Liver (tissue), 9 donors: ENCODE results near the gene JMY. TPM values are rescaled to one million over a fixed set of nuclear protein-coding genes. Genes with fewer than 3 reads are reported as not detected.

Experiments
- DNase-seq: peaks from one replicate; pipeline ENCODE4 v3.0.0-alpha.2; 2017; ENCODE audit warnings: low spot score
- H3K27ac ChIP-seq, 2 donors: one replicate each; pipeline ENCODE4 v1.7.0; 2013; ENCODE audit warnings: inconsistent platforms in 2 of 2, low read length in 2 of 2, control low read depth in 1 of 2, low read depth in 1 of 2, mild to moderate bottlenecking in 1 of 2
- H3K27me3 ChIP-seq, 4 donors: one replicate each; pipeline versions ENCODE4 v1.6.1 to v1.7.0; 2013; ENCODE audit warnings: low read length in 3 of 4, inconsistent platforms in 1 of 4, mild to moderate bottlenecking in 1 of 4, moderate library complexity in 1 of 4; ENCODE audit not compliant: control insufficient read depth in 4 of 4, insufficient read depth in 4 of 4
- H3K36me3 ChIP-seq, 4 donors: one replicate each; pipeline versions ENCODE4 v1.6.1 to v1.7.0; 2013; ENCODE audit warnings: low read length in 3 of 4, mild to moderate bottlenecking in 3 of 4, low read depth in 1 of 4, moderate library complexity in 1 of 4; ENCODE audit not compliant: control insufficient read depth in 4 of 4, insufficient read depth in 3 of 4
- H3K4me1 ChIP-seq, 4 donors: one replicate each; pipeline versions ENCODE4 v1.6.1 to v1.7.0; 2013; ENCODE audit warnings: low read length in 3 of 4, mild to moderate bottlenecking in 3 of 4, moderate library complexity in 1 of 4; ENCODE audit not compliant: control insufficient read depth in 4 of 4, insufficient read depth in 4 of 4
- H3K4me3 ChIP-seq, 3 donors: one replicate each; pipeline versions ENCODE4 v1.6.1 to v1.7.0; 2013; ENCODE audit warnings: low read length in 3 of 3, control low read depth in 1 of 3, low read depth in 1 of 3, mild to moderate bottlenecking in 1 of 3
- H3K9ac ChIP-seq, 2 donors: one replicate each; pipeline ENCODE4 v1.7.0; 2013; ENCODE audit warnings: low read length in 2 of 2, mild to moderate bottlenecking in 2 of 2, moderate library complexity in 2 of 2, control low read depth in 1 of 2, low read depth in 1 of 2
- H3K9me3 ChIP-seq, 4 donors: one replicate each; pipeline versions ENCODE4 v1.6.1 to v1.7.0; 2013; ENCODE audit warnings: low read length in 3 of 4; ENCODE audit not compliant: control insufficient read depth in 4 of 4
- EGR1 ChIP-seq, 2 donors: IDR thresholded peaks; 2 replicates each; pipeline ENCODE4 v1.6.1; 2016 to 2018; ENCODE audit warnings: antibody characterized with exemption in 2 of 2, low read depth in 2 of 2
- FOXA1 ChIP-seq: IDR thresholded peaks from 2 replicates; pipeline ENCODE4 v1.6.1; 2016; ENCODE audit warnings: antibody characterized with exemption
- FOXA2 ChIP-seq: IDR thresholded peaks from 2 replicates; pipeline ENCODE4 v1.6.1; 2016; ENCODE audit warnings: antibody characterized with exemption
- GABPA ChIP-seq, 2 donors: IDR thresholded peaks in 1 of 2; conservative IDR thresholded peaks in 1 of 2; 2 replicates each; pipeline ENCODE4 v1.6.1; 2016; ENCODE audit warnings: antibody characterized with exemption in 2 of 2, mild to moderate bottlenecking in 1 of 2, moderate library complexity in 1 of 2
- HNF4A ChIP-seq, 2 donors: conservative IDR thresholded peaks; 2 replicates each; pipeline ENCODE4 v1.6.1; 2016; ENCODE audit warnings: antibody characterized with exemption in 2 of 2, mild to moderate bottlenecking in 2 of 2
- HNF4G ChIP-seq: IDR thresholded peaks from 2 replicates; pipeline ENCODE4 v1.6.1; 2016; ENCODE audit warnings: antibody characterized with exemption
- JUND ChIP-seq, 2 donors: IDR thresholded peaks; 2 replicates each; pipeline ENCODE4 v1.6.1; 2016; ENCODE audit warnings: antibody characterized with exemption in 2 of 2
- NR2F2 ChIP-seq: IDR thresholded peaks from 2 replicates; pipeline ENCODE4 v1.6.1; 2016; ENCODE audit warnings: antibody characterized with exemption
- RAD21 ChIP-seq, 2 donors: IDR thresholded peaks; 2 replicates each; pipeline ENCODE4 v1.6.1; 2016; ENCODE audit warnings: antibody characterized with exemption in 2 of 2, mild to moderate bottlenecking in 2 of 2
- RXRA ChIP-seq, 2 donors: IDR thresholded peaks; 2 replicates each; pipeline ENCODE4 v1.6.1; 2017 to 2018; ENCODE audit warnings: antibody characterized with exemption in 2 of 2, mild to moderate bottlenecking in 1 of 2
- SP1 ChIP-seq: IDR thresholded peaks from 2 replicates; pipeline ENCODE4 v1.6.1; 2018; ENCODE audit warnings: antibody characterized with exemption, mild to moderate bottlenecking
- TAF1 ChIP-seq: conservative IDR thresholded peaks from 2 replicates; pipeline ENCODE4 v1.6.1; 2016; ENCODE audit warnings: antibody characterized with exemption, mild to moderate bottlenecking
- YY1 ChIP-seq: IDR thresholded peaks from 2 replicates; pipeline ENCODE4 v1.6.1; 2016; ENCODE audit warnings: antibody characterized with exemption, mild to moderate bottlenecking
- polyA plus RNA-seq, 2 donors: library from polyadenylated mRNA; stranded (reverse) in 1 of 2; unstranded in 1 of 2; fragments of 200-250 nt in 1 of 2; fragments of >200 nt in 1 of 2; fragmentation: Nextera tagmentation in 1 of 2; extraction: Ambion mirVana in 1 of 2; gene quantifications; one replicate each; pipeline versions ENCODE4 v1.2.1 to v1.2.3, GENCODE V29; 2013 to 2015
- total RNA-seq, 2 donors: library from RNA; depleted of rRNA; stranded (reverse); fragments of >200 nt; gene quantifications; one replicate each; pipeline ENCODE4 v1.2.3, GENCODE V29; 2014
- TF ChIP-seq, protein P1 (sequence below): IDR thresholded peaks from 2 replicates; pipeline ENCODE4 v1.6.1; 2016; ENCODE audit warnings: antibody characterized with exemption
- TF ChIP-seq, protein P2 (sequence below): IDR thresholded peaks from 2 replicates; pipeline ENCODE4 v1.6.1; 2016; ENCODE audit warnings: antibody characterized with exemption
- TF ChIP-seq, protein P3 (sequence below): IDR thresholded peaks from 2 replicates; pipeline ENCODE4 v1.6.1; 2016; ENCODE audit warnings: antibody characterized with exemption, mild to moderate bottlenecking
- TF ChIP-seq, protein P4 (sequence below): fragments of 150-350 bp; IDR thresholded peaks from 2 replicates; pipeline ENCODE4 v1.5.1; 2017; ENCODE audit warnings: improper control_type of control experiment, low read depth, low read length; ENCODE audit not compliant: missing input control
- TF ChIP-seq, protein P5 (sequence below): IDR thresholded peaks from 2 replicates; pipeline ENCODE4 v1.6.1; 2016; ENCODE audit warnings: antibody characterized with exemption
- donor health status: healthy.
- donor health status: healthy.
- donor health status: healthy.
- donor health status: healthy.
- donor health status: healthy.

JMY gene
- total and polyA plus RNA-seq, 4 donors, result 2.4 to 9.7 (median 6.2) TPM

DNA sequence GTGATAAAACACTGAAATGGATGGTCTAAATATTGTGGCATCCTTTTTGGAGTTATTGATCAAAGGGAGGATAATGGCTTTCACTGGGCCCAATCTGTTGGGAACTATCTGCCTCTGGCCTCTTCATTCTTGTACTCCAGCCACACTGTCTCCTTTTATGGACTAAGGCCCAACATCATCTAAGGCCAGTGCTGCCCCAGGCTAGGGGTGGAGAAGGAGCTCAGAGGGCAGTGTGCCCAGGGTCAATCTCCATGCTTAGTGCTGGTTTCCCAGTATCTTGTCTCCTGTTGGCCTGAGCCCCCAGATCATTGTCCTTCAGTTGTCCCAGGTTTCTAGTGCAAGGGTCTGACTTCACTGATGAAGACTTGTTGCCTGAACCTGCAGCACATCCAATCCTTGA is 26.4 kb upstream of the JMY start:
- no peaks in the 10 kb centered on the region for H3K36me3 ChIP-seq
- H3K4me3 ChIP-seq, result no peak overlapping the region
- H3K27me3 ChIP-seq, result no peaks in the 10 kb centered on the region
- H3K9me3 ChIP-seq, result no peaks in the 10 kb centered on the region
- no peak for DNase-seq
- H3K9ac ChIP-seq, result no peak overlapping the region
- H3K27ac ChIP-seq, result no peak overlapping the region
- TF ChIP-seq HNF4A (conservative IDR thresholded peaks at IDR 0.05), result no peak
- TF ChIP-seq HNF4G, result no peak
- TF ChIP-seq GABPA (IDR thresholded peaks at IDR 0.05 in 1 of 2, conservative IDR thresholded peaks at IDR 0.05 in 1 of 2), result no peak
- TF ChIP-seq FOXA1, result no peak
- TF ChIP-seq YY1, result no peak
- TF ChIP-seq EGR1 (IDR thresholded peaks at IDR 0.05; ENCODE audit: low read depth in 2 of 2), result no peak
- TF ChIP-seq TAF1, result no peak
- TF ChIP-seq, protein P1, sequence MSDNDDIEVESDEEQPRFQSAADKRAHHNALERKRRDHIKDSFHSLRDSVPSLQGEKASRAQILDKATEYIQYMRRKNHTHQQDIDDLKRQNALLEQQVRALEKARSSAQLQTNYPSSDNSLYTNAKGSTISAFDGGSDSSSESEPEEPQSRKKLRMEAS, result no peak
- no peak for TF ChIP-seq NR2F2
- TF ChIP-seq, protein P2, sequence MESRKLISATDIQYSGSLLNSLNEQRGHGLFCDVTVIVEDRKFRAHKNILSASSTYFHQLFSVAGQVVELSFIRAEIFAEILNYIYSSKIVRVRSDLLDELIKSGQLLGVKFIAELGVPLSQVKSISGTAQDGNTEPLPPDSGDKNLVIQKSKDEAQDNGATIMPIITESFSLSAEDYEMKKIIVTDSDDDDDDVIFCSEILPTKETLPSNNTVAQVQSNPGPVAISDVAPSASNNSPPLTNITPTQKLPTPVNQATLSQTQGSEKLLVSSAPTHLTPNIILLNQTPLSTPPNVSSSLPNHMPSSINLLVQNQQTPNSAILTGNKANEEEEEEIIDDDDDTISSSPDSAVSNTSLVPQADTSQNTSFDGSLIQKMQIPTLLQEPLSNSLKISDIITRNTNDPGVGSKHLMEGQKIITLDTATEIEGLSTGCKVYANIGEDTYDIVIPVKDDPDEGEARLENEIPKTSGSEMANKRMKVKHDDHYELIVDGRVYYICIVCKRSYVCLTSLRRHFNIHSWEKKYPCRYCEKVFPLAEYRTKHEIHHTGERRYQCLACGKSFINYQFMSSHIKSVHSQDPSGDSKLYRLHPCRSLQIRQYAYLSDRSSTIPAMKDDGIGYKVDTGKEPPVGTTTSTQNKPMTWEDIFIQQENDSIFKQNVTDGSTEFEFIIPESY, result no peak
- no peak for TF ChIP-seq SP1
- TF ChIP-seq, protein P3, sequence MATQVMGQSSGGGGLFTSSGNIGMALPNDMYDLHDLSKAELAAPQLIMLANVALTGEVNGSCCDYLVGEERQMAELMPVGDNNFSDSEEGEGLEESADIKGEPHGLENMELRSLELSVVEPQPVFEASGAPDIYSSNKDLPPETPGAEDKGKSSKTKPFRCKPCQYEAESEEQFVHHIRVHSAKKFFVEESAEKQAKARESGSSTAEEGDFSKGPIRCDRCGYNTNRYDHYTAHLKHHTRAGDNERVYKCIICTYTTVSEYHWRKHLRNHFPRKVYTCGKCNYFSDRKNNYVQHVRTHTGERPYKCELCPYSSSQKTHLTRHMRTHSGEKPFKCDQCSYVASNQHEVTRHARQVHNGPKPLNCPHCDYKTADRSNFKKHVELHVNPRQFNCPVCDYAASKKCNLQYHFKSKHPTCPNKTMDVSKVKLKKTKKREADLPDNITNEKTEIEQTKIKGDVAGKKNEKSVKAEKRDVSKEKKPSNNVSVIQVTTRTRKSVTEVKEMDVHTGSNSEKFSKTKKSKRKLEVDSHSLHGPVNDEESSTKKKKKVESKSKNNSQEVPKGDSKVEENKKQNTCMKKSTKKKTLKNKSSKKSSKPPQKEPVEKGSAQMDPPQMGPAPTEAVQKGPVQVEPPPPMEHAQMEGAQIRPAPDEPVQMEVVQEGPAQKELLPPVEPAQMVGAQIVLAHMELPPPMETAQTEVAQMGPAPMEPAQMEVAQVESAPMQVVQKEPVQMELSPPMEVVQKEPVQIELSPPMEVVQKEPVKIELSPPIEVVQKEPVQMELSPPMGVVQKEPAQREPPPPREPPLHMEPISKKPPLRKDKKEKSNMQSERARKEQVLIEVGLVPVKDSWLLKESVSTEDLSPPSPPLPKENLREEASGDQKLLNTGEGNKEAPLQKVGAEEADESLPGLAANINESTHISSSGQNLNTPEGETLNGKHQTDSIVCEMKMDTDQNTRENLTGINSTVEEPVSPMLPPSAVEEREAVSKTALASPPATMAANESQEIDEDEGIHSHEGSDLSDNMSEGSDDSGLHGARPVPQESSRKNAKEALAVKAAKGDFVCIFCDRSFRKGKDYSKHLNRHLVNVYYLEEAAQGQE, result no peak
- TF ChIP-seq RAD21 (IDR thresholded peaks at IDR 0.05), result no peak
- TF ChIP-seq, protein P4, sequence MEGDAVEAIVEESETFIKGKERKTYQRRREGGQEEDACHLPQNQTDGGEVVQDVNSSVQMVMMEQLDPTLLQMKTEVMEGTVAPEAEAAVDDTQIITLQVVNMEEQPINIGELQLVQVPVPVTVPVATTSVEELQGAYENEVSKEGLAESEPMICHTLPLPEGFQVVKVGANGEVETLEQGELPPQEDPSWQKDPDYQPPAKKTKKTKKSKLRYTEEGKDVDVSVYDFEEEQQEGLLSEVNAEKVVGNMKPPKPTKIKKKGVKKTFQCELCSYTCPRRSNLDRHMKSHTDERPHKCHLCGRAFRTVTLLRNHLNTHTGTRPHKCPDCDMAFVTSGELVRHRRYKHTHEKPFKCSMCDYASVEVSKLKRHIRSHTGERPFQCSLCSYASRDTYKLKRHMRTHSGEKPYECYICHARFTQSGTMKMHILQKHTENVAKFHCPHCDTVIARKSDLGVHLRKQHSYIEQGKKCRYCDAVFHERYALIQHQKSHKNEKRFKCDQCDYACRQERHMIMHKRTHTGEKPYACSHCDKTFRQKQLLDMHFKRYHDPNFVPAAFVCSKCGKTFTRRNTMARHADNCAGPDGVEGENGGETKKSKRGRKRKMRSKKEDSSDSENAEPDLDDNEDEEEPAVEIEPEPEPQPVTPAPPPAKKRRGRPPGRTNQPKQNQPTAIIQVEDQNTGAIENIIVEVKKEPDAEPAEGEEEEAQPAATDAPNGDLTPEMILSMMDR, result no peak
- TF ChIP-seq RXRA (IDR thresholded peaks at IDR 0.05), result no peak
- TF ChIP-seq FOXA2, result no peak
- no peak for TF ChIP-seq JUND (IDR thresholded peaks at IDR 0.05)
- TF ChIP-seq, protein P5, sequence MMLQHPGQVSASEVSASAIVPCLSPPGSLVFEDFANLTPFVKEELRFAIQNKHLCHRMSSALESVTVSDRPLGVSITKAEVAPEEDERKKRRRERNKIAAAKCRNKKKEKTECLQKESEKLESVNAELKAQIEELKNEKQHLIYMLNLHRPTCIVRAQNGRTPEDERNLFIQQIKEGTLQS, result no peak
- H3K4me1 ChIP-seq, result no peaks in the 10 kb centered on the region
